Testis (tissue), 2 donors: ENCODE measurements around the gene REEP3.

Experiments
- POLR2A ChIP-seq: fragments of 450-650 bp; IDR thresholded peaks from one replicate; pipeline ENCODE4 v1.6.1; 2017; ENCODE audit warnings: antibody characterized with exemption, mild to moderate bottlenecking, moderate library complexity
- TF ChIP-seq, protein P1 (sequence below), 3 experiments: fragments of 450-650 bp in 2 of 3; fragments of 200-600 bp in 1 of 3; sonication (generic) in 1 of 3; IDR thresholded peaks; one replicate each; pipeline ENCODE4 v1.5.1; 2016 to 2019; ENCODE audit warnings: antibody characterized with exemption in 3 of 3, mild to moderate bottlenecking in 2 of 3, moderate library complexity in 1 of 3

DNA sequence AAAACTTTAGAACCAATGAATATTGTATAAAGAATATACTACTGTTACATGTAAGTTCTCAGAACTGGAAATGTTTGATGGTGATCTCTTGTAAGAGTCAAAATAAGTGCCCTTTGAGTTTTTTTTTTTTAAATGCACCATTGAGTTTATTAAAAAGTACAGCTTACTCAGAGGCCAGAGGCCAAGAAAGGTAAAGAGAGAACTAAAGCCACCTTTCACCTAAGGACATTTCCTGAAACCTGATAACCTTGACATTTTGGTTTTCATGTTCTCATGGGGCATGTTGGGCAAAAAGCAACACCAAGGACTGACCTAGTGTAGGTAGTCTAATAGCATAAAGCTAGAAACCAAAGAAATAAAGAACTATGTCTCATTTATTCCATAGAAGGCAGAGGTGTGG, 27.7 kb downstream of the REEP3 start:
- TF ChIP-seq, protein P1, sequence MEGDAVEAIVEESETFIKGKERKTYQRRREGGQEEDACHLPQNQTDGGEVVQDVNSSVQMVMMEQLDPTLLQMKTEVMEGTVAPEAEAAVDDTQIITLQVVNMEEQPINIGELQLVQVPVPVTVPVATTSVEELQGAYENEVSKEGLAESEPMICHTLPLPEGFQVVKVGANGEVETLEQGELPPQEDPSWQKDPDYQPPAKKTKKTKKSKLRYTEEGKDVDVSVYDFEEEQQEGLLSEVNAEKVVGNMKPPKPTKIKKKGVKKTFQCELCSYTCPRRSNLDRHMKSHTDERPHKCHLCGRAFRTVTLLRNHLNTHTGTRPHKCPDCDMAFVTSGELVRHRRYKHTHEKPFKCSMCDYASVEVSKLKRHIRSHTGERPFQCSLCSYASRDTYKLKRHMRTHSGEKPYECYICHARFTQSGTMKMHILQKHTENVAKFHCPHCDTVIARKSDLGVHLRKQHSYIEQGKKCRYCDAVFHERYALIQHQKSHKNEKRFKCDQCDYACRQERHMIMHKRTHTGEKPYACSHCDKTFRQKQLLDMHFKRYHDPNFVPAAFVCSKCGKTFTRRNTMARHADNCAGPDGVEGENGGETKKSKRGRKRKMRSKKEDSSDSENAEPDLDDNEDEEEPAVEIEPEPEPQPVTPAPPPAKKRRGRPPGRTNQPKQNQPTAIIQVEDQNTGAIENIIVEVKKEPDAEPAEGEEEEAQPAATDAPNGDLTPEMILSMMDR (IDR thresholded peaks at IDR 0.05): no peak
- TF ChIP-seq POLR2A: no peak
